Measurements from ENCODE around the gene TRIM31. TPM values are rescaled to one million over a fixed set of nuclear protein-coding genes. Genes with fewer than 3 reads are reported as not detected.

TRIM31 gene
- total RNA-seq (2014; rRNA removed; shearing (Covaris generic)), result not detected in 2 replicates

GRCh38 chr6:30113003-30113759 lies at the start of gene TRIM31:
Gene TRIM31 (minus strand): TSS chr6:30113090. CDS start chr6:30112805, 285 bp downstream.
- no peak for DNase-seq (ENCODE audit: low spot score)
- in situ Hi-C loops (cut with HindIII; ENCODE audit: low sequenced_read_pairs), result no loop called here

GRCh38 chr6:30162265-30163089 lies 49.6 kb upstream of the TRIM31 start:
- DNase-seq (ENCODE audit: low spot score), result no peak
- in situ Hi-C loops (cut with HindIII; ENCODE audit: low sequenced_read_pairs), result no loop called here

DNA sequence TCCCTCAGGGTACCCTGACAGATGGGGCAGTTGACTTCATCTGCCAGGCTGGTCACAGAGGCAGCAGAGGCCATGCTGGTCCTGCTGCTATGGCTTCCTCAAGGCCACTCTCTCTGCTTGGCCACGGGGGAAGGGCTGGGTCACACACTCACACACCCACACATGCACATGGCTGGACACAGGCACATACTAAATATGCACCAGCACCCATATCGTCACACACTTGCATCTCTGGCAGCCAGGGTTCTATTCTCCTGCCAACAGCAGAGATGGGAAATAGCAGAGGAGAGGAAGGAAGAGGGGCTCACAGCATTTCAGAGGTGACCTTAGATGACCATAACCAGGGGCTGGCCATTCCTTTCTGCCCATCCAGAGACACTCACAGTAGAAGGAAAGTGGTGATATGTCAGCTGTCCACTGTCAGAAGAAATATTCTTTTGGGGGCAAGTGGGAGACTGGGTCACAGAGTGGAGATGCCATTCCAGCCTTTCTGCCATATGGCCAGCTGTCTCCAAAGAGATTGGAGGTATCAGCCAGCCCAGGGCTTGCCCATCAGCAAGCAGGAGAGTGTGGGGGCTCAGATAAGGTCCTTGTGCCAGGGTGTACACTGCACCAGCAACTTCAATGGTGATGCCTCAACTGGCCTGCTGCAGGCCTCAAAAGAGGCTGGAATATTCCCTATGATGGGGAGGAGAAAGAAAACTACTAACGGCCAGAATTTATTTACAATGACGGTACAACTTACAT lies 48.1 kb upstream of the TRIM31 start, which contains the start of gene TRIM10:
TSS of gene TRIM10 (minus strand) at position 427 of the 747 bp plus-strand sequence. CDS start at position 74, 353 bp downstream.
- DNase-seq (ENCODE audit: low spot score), result no peak
- in situ Hi-C loops (cut with HindIII; ENCODE audit: low sequenced_read_pairs), result no loop called here

DNA sequence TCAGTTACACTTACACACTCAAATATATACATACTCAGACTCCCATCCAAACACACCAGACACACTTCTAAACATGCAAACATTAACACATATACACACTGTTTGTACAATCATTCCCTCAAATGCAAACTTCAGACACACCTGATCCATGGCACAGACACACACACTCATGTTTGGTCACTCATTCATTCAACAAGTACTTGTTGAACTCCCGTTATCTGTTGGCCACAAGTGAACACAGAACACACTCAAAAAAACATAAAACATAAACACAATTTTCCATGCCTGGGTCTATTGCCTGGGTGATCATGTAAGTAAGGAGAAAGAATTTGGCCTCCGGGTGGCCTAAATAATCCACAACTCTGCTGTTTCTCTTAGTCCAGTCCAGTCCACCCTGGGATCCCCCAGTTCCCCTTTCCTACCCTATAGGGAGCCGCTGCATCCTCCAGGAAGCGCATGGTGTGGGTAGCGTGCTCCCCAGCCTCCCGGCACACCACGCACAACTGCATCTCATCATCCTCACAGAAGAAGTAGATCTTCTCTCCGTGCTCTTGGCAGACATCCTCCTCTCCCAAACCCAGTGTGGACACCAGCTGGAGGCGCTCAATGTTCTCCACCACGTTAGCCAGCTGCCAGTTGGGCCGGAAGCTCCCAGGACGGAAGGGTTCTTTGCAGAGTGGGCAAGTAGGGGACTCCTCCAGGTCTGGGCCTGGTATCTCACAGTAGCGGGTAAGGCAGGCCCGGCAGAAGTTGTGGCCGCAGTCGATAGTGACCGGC lies 47.3 kb upstream of the TRIM31 start:
- in situ Hi-C loops (cut with HindIII; ENCODE audit: low sequenced_read_pairs), result no loop called here
- no peak for DNase-seq (ENCODE audit: low spot score)

DNA sequence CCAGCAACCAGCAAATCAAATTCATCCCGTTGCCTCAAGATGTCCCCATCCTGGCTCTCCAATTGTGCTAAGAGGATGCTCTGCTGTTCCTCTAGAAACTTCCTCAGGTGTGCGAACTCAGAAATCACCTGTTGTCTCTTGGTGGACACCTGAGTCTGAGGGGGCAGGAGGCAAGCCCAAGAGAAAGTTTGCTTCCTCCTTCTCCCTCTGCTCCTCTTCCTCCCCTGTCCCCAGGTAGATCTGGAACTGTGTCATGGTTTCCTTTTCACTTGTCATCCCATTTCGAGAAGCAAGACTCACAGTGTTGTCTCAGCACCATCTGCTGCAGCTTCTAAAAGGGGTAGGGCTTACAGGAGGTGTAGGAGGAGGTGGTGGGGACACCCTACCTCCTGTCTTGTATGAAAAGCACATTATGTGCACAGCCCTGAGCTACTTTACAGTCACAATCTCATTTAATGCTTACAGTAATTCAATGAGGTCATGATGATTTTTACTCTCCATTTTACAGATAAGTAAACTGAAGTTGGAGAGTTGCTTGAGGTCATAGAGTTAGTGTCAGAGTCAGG lies 45.7 kb upstream of the TRIM31 start:
- no peak for DNase-seq (ENCODE audit: low spot score)
- in situ Hi-C loops (cut with HindIII; ENCODE audit: low sequenced_read_pairs), result no loop called here

DNA sequence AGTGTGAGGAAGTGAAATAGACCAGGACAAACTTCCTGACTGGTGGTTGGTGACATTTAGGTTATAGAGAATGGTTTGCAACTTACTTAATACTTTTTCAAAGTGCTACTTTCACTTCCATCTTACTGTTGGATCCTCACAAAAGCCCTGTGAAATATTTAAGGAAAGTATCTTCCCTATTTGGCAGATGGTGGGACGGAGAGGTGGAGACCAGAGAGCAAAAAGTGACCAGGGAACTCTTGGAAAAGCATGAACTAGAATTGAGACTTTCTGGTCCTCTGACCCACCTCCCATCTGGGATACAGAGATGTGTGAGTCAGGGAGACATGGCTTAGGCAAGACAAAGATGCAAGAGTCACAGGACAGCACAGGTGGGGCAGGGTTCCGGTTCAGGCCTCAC lies 45.1 kb upstream of the TRIM31 start:
- no peak for DNase-seq (ENCODE audit: low spot score)
- in situ Hi-C loops (cut with HindIII; ENCODE audit: low sequenced_read_pairs), result no loop called here

DNA sequence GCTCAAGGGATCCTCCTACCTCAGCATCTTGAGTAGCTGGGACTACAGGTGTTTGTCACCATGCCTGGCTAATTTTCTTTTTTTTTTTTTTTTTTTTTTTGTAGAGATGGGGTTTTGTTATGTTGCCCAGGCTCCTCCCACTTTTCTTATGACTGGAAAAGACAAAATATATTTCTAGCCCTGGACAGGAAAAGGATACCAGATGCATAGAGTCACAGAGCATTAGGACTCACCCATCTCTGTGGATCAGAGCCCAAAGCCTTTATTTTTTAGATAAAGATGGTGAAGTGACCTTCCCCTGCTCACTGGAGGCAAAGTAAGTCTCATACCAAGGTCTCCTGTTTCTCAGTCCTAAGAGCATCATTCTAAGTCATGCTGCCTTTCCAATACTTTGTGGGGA lies 44.7 kb upstream of the TRIM31 start:
- no peak for DNase-seq (ENCODE audit: low spot score)
- in situ Hi-C loops (cut with HindIII; ENCODE audit: low sequenced_read_pairs), result no loop called here

- in situ Hi-C loops (cut with HindIII; ENCODE audit: low sequenced_read_pairs), result no loop called here
- DNase-seq (ENCODE audit: low spot score), result no peak
Measured at GRCh38 chr6:30156774-30157173, 43.9 kb upstream of the TRIM31 start.

GRCh38 chr6:30156262-30156599 lies 43.3 kb upstream of the TRIM31 start:
- in situ Hi-C loops (cut with HindIII; ENCODE audit: low sequenced_read_pairs), result no loop called here
- DNase-seq (ENCODE audit: low spot score), result no peak

DNA sequence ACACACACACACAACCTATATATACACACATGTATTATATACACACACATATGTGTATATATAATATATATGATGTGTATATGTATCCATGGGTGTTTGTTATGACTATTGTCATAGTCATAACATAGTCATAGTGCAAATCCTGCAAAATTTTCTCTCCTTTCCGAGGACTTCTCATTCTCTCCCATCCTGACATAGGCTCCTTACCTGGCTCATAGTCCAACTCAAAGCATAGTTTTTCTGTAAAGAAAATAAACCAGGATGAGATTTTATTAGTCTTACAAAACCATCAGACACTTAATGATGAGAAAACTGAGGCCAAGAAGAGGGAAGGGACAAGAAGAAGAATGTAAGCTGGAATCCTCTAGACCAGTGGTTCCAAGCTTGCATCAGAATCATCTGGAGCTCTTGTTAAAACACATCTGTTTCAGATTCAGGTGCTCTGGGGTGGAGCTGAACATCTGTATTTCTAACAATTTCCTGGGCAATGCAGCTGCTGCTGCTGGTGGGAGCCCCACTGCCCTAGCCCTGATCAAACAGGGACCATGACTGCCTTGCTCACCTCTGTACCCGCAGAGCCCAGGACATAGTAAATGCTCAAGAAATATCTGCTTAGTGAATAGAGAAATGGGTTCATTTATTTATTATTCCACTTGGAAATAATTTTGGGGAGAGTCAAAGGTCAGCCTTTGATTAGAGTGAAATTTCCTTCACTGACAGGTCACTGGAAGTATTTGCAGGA lies 42.8 kb upstream of the TRIM31 start:
- DNase-seq (ENCODE audit: low spot score), result no peak
- in situ Hi-C loops (cut with HindIII; ENCODE audit: low sequenced_read_pairs), result no loop called here

DNA sequence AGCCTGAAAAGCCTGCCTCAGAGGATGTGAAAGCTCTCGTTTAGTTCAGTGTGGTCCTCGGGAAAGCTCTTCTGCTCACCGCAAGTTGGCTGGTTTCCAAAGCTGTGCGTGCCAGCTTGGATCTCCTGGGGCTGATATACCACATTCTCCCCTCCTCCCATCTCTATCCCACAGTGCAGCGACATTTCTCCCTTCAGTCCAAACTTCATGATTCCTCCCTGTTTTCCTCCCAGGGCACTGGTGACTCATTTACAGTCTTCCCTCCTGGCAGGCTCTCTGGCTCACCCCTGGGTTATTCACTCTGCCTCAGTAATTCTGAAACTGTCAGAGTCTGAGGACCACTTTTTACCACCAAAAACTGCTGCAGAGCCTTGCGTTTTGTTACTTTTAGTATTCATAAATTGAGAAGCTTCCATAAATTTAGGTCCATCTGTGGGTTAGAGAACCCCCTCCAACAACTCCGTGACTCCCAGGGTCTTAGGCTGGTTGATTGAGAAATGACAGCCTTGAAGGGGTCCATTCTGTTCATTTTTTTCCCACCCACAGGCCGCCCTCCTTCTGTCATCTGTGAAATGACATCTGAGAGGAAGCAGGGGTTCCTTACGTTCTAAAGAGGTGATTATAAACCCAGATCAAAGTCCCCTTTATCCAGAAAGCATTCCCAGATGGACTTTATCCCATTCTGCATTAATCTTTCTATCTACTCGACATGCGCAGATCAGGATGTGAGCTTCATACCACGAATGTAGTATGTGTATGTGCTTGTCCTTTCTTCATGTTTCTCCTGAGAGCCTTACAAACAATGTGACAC lies 42.0 kb upstream of the TRIM31 start:
- no peak for DNase-seq (ENCODE audit: low spot score)

GRCh38 chr6:30154061-30154460 lies 41.2 kb upstream of the TRIM31 start:
- in situ Hi-C loops (cut with HindIII; ENCODE audit: low sequenced_read_pairs), result no loop called here
- DNase-seq (ENCODE audit: low spot score), result no peak

More for the DNA sequence above, 42.0 kb upstream of the TRIM31 start:
- in situ Hi-C loops (cut with HindIII; ENCODE audit: low sequenced_read_pairs), result no loop called here

DNA sequence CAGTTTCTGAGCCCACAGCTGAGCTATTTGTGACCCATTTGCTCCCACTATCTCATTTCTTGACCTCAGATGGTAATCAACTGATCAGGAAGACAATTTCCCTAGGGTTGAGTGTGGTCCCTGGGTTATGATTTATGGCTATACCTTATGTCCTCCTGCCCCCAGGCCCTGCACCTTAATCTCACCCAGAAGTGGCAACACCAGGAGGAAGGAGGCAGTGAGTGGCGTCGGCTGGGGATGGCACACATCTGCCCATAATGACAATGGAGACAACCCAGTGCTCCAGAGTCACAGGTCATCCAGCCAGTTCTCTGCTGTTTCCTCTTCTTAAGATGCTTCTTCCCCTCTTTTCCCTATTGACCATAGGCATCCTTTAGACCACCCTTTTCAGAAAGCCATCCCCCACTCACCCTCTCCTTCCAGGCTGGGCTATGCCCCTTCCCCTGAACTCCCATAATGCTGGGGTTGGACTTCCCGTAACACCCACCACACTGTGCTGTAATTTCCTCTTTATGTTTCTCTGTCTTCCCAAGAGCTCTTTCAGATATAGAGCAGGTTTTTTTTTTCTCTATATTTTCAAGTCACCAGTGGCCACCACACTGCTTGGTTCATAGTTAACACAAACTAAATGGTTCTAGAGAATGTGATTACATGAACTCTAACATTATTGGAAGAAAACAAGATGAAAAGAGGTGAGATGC lies 40.2 kb upstream of the TRIM31 start:
- in situ Hi-C loops (cut with HindIII; ENCODE audit: low sequenced_read_pairs), result no loop called here
- no peak for DNase-seq (ENCODE audit: low spot score)

- no peak for DNase-seq (ENCODE audit: low spot score)
- in situ Hi-C loops (cut with HindIII; ENCODE audit: low sequenced_read_pairs), result no loop called here
Measured at GRCh38 chr6:30152016-30152673, 39.3 kb upstream of the TRIM31 start.

DNA sequence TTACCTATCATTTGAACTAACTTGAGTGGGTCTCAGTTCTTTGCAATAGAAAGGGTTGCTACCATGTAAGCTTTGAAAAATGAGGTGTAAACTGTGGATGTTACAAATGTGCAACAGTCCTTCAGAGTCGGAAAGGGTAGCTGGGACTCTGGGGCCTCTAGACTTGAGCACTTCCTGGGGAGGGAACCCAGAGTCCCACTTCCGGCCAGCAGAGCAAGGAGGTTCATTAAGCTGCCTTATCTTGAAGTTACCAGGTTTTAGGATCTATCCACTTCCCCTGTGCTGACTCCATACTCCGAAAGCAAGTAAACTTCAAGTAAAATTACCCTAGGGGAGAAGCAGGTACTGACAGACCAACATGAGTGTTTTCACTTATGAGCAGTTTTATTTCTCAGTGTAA lies 38.7 kb upstream of the TRIM31 start:
- in situ Hi-C loops (cut with HindIII; ENCODE audit: low sequenced_read_pairs), result no loop called here
- no peak for DNase-seq (ENCODE audit: low spot score)

- in situ Hi-C loops (cut with HindIII; ENCODE audit: low sequenced_read_pairs), result no loop called here
- DNase-seq (ENCODE audit: low spot score), result no peak
Measured at GRCh38 chr6:30150671-30151395, 37.9 kb upstream of the TRIM31 start.

Measured in G401 (cell line).